HCT116 (cell line): ENCODE results near the gene PAGR1. TPM values are rescaled to one million over a fixed set of nuclear protein-coding genes. Genes with fewer than 3 reads are reported as not detected.
A peak's percentile ranks its signal among the peaks of the same experiment; 100 is the strongest.

Experiments used
- ATAC-seq: fragments of 200-7000 bp; cut with Tn5 transposase; 2 replicates; pipeline ENCODE4 v1.9.1; 2020; ENCODE audit warnings: mild to moderate bottlenecking, moderate library complexity
- BruUV-seq: library from RNA; stranded (reverse); fragments of 400-500 nt; replicated peaks from 2 replicates; lab custom pipeline; 2021; lab: Mats Ljungman, UMichigan
- CTCF ChIA-PET: fragments of 300-600 bp; sonication (Branson Sonifier 250); formaldehyde crosslinking; loops from one replicate; lab custom pipeline; 2021; ENCODE audit warnings: antibody characterized with exemption; lab: Charles Lee
- POLR2A ChIA-PET: fragments of 300-600, 350-600 bp; sonication (Branson Sonifier 250); formaldehyde crosslinking; loops from one replicate; lab custom pipeline; 2021; ENCODE audit warnings: antibody characterized with exemption; lab: Charles Lee
- RAD21 ChIA-PET, 2 experiments: fragments of 300-600 bp; sonication (Branson Sonifier 250); formaldehyde crosslinking; loops; one replicate each; lab custom pipeline; 2023; ENCODE audit warnings: low total read pairs in 2 of 2; ENCODE audit not compliant: uncharacterized antibody in 2 of 2, unreplicated experiment in 2 of 2, low non-redundant PET in 1 of 2; lab: Charles Lee
- DNase-seq: peaks from one replicate; pipeline ENCODE4 v3.0.0-alpha.2; 2010; ENCODE audit warnings: low read depth, low spot score
- H2AFZ ChIP-seq: fragments of 200-600 bp; shearing (Covaris generic), sonication (generic); 2 replicates; pipeline ENCODE4 v1.6.1; 2017; ENCODE audit warnings: low read depth, mixed run types, mixed read lengths, antibody characterized with exemption, low read length; ENCODE audit not compliant: poor library complexity, severe bottlenecking
- H3K27ac ChIP-seq: 2 replicates; pipeline ENCODE4 v1.5.1; 2012; ENCODE audit warnings: low read depth, low read length
- H3K27me3 ChIP-seq: fragments of 200-600 bp; sonication (generic); 2 replicates; pipeline ENCODE4 v1.6.1; 2016; ENCODE audit warnings: mixed run types, low read length, mixed read lengths; ENCODE audit not compliant: insufficient read depth
- H3K36me3 ChIP-seq, 2 experiments: fragments of 200-500 bp in 1 of 2; fragments of 200-600 bp in 1 of 2; sonication (Bioruptor generic) in 1 of 2; sonication (generic) in 1 of 2; 2 replicates each; pipeline versions ENCODE4 v1.5.1 to v1.6.1; 2014 to 2016; ENCODE audit warnings: low read length in 2 of 2, inconsistent platforms in 1 of 2, mixed read lengths in 1 of 2, mixed run types in 1 of 2; ENCODE audit not compliant: insufficient read depth in 2 of 2, control insufficient read depth in 1 of 2
- H3K4me1 ChIP-seq, 2 experiments: fragments of 200-600 bp in 1 of 2; sonication (generic) in 1 of 2; 2 replicates each; pipeline versions ENCODE4 v1.5.1 to v1.6.1; 2012 to 2017; ENCODE audit warnings: low read length in 2 of 2, inconsistent platforms in 1 of 2, mild to moderate bottlenecking in 1 of 2, mixed read lengths in 1 of 2, mixed run types in 1 of 2, moderate library complexity in 1 of 2; ENCODE audit not compliant: insufficient read depth in 2 of 2, control insufficient read depth in 1 of 2
- H3K4me2 ChIP-seq: fragments of 200-600 bp; sonication (generic); 2 replicates; pipeline ENCODE4 v1.6.1; 2017; ENCODE audit warnings: mixed run types, low read length, mixed read lengths
- H3K4me3 ChIP-seq, 2 experiments: fragments of 200-600 bp in 1 of 2; sonication (generic) in 1 of 2; replicated peaks in 1 of 2; 2 replicates each; pipeline ENCODE4 v1.5.1; 2011 to 2016; ENCODE audit warnings: low read length in 2 of 2, control low read depth in 1 of 2, low read depth in 1 of 2, mild to moderate bottlenecking in 1 of 2, mixed read lengths in 1 of 2, mixed run types in 1 of 2
- H3K79me2 ChIP-seq: fragments of 200-600 bp; sonication (generic); 2 replicates; pipeline ENCODE4 v1.6.1; 2017; ENCODE audit warnings: mild to moderate bottlenecking, mixed run types, low read length, moderate library complexity, mixed read lengths; ENCODE audit not compliant: insufficient read depth
- H3K9ac ChIP-seq: fragments of 200-600 bp; sonication (generic); 2 replicates; pipeline ENCODE4 v1.6.1; 2016; ENCODE audit warnings: low read length, mixed read lengths
- H3K9me2 ChIP-seq: fragments of 200-600 bp; sonication (generic), shearing (Covaris generic); 2 replicates; pipeline ENCODE4 v1.6.1; 2017; ENCODE audit warnings: mixed run types, mild to moderate bottlenecking, moderate library complexity; ENCODE audit not compliant: insufficient read depth
- H3K9me3 ChIP-seq, 2 experiments: fragments of 200-500 bp in 1 of 2; fragments of 200-600 bp in 1 of 2; sonication (Bioruptor generic) in 1 of 2; sonication (generic) in 1 of 2; 2 replicates each; pipeline ENCODE4 v1.6.1; 2014 to 2017; ENCODE audit warnings: low read length in 2 of 2, mixed read lengths in 2 of 2, inconsistent platforms in 1 of 2, low read depth in 1 of 2, mild to moderate bottlenecking in 1 of 2, mixed run types in 1 of 2, moderate library complexity in 1 of 2; ENCODE audit not compliant: control insufficient read depth in 1 of 2, insufficient read depth in 1 of 2
- H4K20me1 ChIP-seq: fragments of 200-600 bp; sonication (generic), shearing (Covaris generic); 2 replicates; pipeline ENCODE4 v1.6.1; 2017; ENCODE audit warnings: mixed run types, mild to moderate bottlenecking, moderate library complexity; ENCODE audit not compliant: insufficient read depth
- EZH2phosphoT487 ChIP-seq: fragments of 200-600 bp; IDR thresholded peaks from 2 replicates; pipeline ENCODE4 v1.6.1; 2018; ENCODE audit warnings: antibody characterized with exemption, borderline replicate concordance
- POLR2A ChIP-seq: IDR thresholded peaks from 2 replicates; pipeline ENCODE4 v1.7.0; 2011; ENCODE audit warnings: borderline replicate concordance; ENCODE audit not compliant: insufficient read depth, insufficient read length; ENCODE audit errors: extremely low read depth
- POLR2AphosphoS5 ChIP-seq: IDR thresholded peaks from 2 replicates; pipeline ENCODE4 v1.6.1; 2011; ENCODE audit warnings: mild to moderate bottlenecking, low read depth, low read length, moderate library complexity
- SRF ChIP-seq: IDR thresholded peaks from 2 replicates; pipeline ENCODE4 v1.6.1; 2012; ENCODE audit warnings: low read depth
- ZBTB33 ChIP-seq: IDR thresholded peaks from 2 replicates; pipeline ENCODE4 v1.6.1; 2011; ENCODE audit warnings: mild to moderate bottlenecking, low read length, moderate library complexity; ENCODE audit not compliant: insufficient replicate concordance; ENCODE audit errors: extremely low read depth
- intact Hi-C: fragments of 100-400 bp; cut with micrococcal nuclease; formaldehyde crosslinking; loops from 2 replicates; pipeline ENCODE4 v1.10.0; 2022
- total RNA-seq: library from RNA; stranded (reverse); gene quantifications from one replicate; pipeline ENCODE4 v1.2.1, GENCODE V29; 2021; ENCODE audit not compliant: unreplicated experiment

The PAGR1 gene
- total RNA-seq, 1 experiment from 2014 or later: 28.9 TPM

GRCh38 chr16:29810699-29811169 lies 5.2 kb upstream of the PAGR1 start:
- Histone ChIP-seq H3K79me2 (peaks cover 35% of the 10 kb centered on the region), H2AFZ (no peak overlapping the region), H3K4me2 (peak overlapping the region; percentile 99), H3K9ac (peak overlapping the region; percentile 95), H3K9me3 (no peaks in the 10 kb centered on the region), H3K36me3 (peaks cover 6 to 17% of the 10 kb centered on the region in 2 experiments; a peak in 3 of 4 replicates), H3K27ac (peak overlapping the region; percentile 90), H4K20me1 (no peaks in the 10 kb centered on the region), H3K27me3 (no peaks in the 10 kb centered on the region), H3K9me2 (no peaks in the 10 kb centered on the region), H3K4me3 (peak overlapping the region; percentile 17 to 66), H3K4me1 (peaks cover 33 to 71% of the 10 kb centered on the region in 2 experiments)
- intact Hi-C loops: no loop called here
- CTCF ChIA-PET: no interaction called here
- TF ChIP-seq SRF (no peak), ZBTB33 (no peak), EZH2phosphoT487 (no peak)
- POLR2A ChIA-PET: interaction anchor here (1.3 to 1.4 kb wide), 2 partner anchors 15 to 210 kb away, joined by 3 read pairs; no protein-coding TSS in a partner anchor
- TSS peak; percentile 64 for BruUV-seq
- RAD21 ChIA-PET: no interaction called here
- no peak for ATAC-seq
- no peak for DNase-seq

GRCh38 chr16:29811170-29811895 lies 4.6 kb upstream of the PAGR1 start:
- intact Hi-C loops: no loop called here
- Histone ChIP-seq H3K9ac (peak overlapping the region; percentile 95), H3K27me3 (no peaks in the 10 kb centered on the region), H3K9me2 (no peaks in the 10 kb centered on the region), H3K4me3 (peak overlapping the region; percentile 36 to 66), H3K79me2 (peaks cover 35% of the 10 kb centered on the region), H3K36me3 (peaks cover 6 to 17% of the 10 kb centered on the region in 2 experiments; a peak in 3 of 4 replicates), H3K4me1 (peaks cover 33 to 71% of the 10 kb centered on the region in 2 experiments), H4K20me1 (no peaks in the 10 kb centered on the region), H2AFZ (no peak overlapping the region), H3K9me3 (no peaks in the 10 kb centered on the region), H3K27ac (peak overlapping the region; percentile 90), H3K4me2 (peak overlapping the region; percentile 99)
- POLR2A ChIA-PET: interaction anchor here (0.8 to 1.4 kb wide), 4 partner anchors 15 to 210 kb away, joined by 3 read pairs; partner anchors contain the start of gene KIF22
- no TSS peak for BruUV-seq
- CTCF ChIA-PET: interaction anchor here (1.4 kb wide), 1 partner anchor 37 kb away, joined by 3 read pairs; no protein-coding TSS in a partner anchor
- peak; percentile 89 for DNase-seq
- peak; percentile 71 for ATAC-seq
- TF ChIP-seq SRF: no peak
- peak; percentile 59 for TF ChIP-seq POLR2A
- peak; percentile 77 for TF ChIP-seq POLR2AphosphoS5
- RAD21 ChIA-PET: no interaction called here
